IPS-18a (cell line): ENCODE measurements around the gene LRRC28.
A peak's percentile ranks its signal among the peaks of the same experiment; 100 is the strongest.

Experiments
- H3K27ac ChIP-seq: one replicate; pipeline ENCODE4 v1.5.1; 2013; ENCODE audit warnings: low read length
- H3K27me3 ChIP-seq: one replicate; pipeline ENCODE4 v1.6.1; 2013; ENCODE audit warnings: mild to moderate bottlenecking, low read length; ENCODE audit not compliant: control insufficient read depth, insufficient read depth
- H3K36me3 ChIP-seq: one replicate; pipeline ENCODE4 v1.6.1; 2013; ENCODE audit warnings: low read depth, low read length; ENCODE audit not compliant: control insufficient read depth
- H3K4me1 ChIP-seq: one replicate; pipeline ENCODE4 v1.6.1; 2013; ENCODE audit warnings: low read depth, low read length; ENCODE audit not compliant: control insufficient read depth
- H3K4me3 ChIP-seq: one replicate; pipeline ENCODE4 v1.5.1; 2013; ENCODE audit warnings: low read length
- H3K9ac ChIP-seq: one replicate; pipeline ENCODE4 v1.6.1; 2013; ENCODE audit warnings: mild to moderate bottlenecking, low read length, moderate library complexity
- H3K9me3 ChIP-seq: one replicate; pipeline ENCODE4 v1.6.1; 2013; ENCODE audit warnings: low read depth, low read length; ENCODE audit not compliant: control insufficient read depth

The LRRC28 gene

GRCh38 chr15:99252326-99252725 is 1.0 kb downstream of the LRRC28 start:
- no peak overlapping the region for H3K27ac ChIP-seq
- peaks cover 10% of the 10 kb centered on the region for H3K27me3 ChIP-seq
- H3K36me3 ChIP-seq = no peaks in the 10 kb centered on the region
- no peak overlapping the region for H3K9ac ChIP-seq
- H3K9me3 ChIP-seq = no peaks in the 10 kb centered on the region
- peak overlapping the region; percentile 95 for H3K4me3 ChIP-seq
- H3K4me1 ChIP-seq = no peaks in the 10 kb centered on the region

DNA sequence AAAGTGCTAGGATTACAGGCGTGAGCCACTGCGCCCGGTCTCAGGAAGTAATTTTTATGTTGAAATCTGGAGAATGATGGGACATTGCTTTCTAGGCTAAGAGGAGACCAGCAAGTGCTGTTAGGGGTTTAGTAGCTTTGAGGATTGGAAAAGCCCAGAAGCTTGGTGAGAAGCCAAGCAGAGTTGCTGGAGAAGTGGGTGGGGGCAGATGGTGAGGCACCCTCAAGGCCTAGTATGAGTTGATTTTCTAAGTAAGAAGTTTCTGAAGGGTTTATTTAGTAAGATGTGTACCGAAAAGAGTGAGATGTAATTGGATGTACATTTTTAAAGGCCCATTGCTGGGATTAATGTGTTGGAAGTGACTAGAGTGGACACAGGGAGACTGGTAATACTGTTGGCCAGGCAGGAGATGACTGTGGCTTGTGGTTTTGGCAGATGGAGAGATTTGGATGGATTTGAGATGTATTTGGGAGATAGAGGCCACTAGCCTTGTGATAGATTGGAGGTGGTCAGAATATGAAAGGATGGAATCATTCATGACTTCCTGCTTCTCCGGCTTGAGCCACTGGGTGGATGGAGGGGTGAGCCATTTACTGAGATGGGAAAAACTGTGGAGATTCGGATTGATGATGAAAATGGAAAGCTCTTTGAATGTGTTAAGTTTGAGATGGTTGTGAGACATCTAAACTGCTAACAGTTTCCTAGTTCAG is 2.3 kb downstream of the LRRC28 start:
- Histone ChIP-seq H3K4me3 (no peak overlapping the region), H3K27me3 (peaks cover 10% of the 10 kb centered on the region), H3K36me3 (no peaks in the 10 kb centered on the region), H3K27ac (no peak overlapping the region), H3K9ac (no peak overlapping the region), H3K9me3 (no peaks in the 10 kb centered on the region), H3K4me1 (no peaks in the 10 kb centered on the region)

GRCh38 chr15:99257107-99257750 is 5.9 kb downstream of the LRRC28 start:
- H3K9ac ChIP-seq = no peak overlapping the region
- H3K9me3 ChIP-seq = no peaks in the 10 kb centered on the region
- peaks cover 3% of the 10 kb centered on the region for H3K27me3 ChIP-seq
- no peaks in the 10 kb centered on the region for H3K4me1 ChIP-seq
- H3K4me3 ChIP-seq = no peak overlapping the region
- no peak overlapping the region for H3K27ac ChIP-seq
- no peaks in the 10 kb centered on the region for H3K36me3 ChIP-seq

DNA sequence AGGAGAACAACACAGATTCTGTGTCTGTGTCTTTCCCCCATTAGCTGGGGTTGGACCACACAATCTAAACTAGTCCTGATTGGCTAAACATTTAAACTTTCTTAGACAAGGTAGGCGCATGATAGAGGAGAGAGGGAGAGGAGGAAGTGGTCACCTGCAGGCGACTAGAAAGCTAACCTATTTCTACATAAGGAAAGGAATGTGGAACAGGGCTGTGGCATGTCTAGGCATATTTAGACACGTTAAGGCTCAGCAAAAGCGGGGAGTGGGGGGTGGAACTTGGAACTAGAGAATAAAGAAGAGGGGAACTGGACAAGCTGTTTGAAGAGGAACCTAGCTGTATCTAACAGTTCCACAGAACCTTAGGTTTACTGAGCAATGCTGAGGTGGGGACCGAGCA is 12.8 kb downstream of the LRRC28 start:
- Histone ChIP-seq H3K27me3 (no peaks in the 10 kb centered on the region), H3K27ac (no peak overlapping the region), H3K36me3 (no peaks in the 10 kb centered on the region), H3K4me3 (no peak overlapping the region), H3K4me1 (no peaks in the 10 kb centered on the region), H3K9me3 (no peaks in the 10 kb centered on the region), H3K9ac (no peak overlapping the region)

- Histone ChIP-seq H3K4me3 (no peak overlapping the region), H3K4me1 (no peaks in the 10 kb centered on the region), H3K9ac (no peak overlapping the region), H3K27me3 (no peaks in the 10 kb centered on the region), H3K9me3 (no peaks in the 10 kb centered on the region), H3K27ac (no peak overlapping the region), H3K36me3 (no peaks in the 10 kb centered on the region)
Measured at GRCh38 chr15:99265541-99266070, 14.3 kb downstream of the LRRC28 start.

- H3K4me1 ChIP-seq = no peaks in the 10 kb centered on the region
- no peaks in the 10 kb centered on the region for H3K9me3 ChIP-seq
- H3K9ac ChIP-seq = no peak overlapping the region
- H3K36me3 ChIP-seq = no peaks in the 10 kb centered on the region
- H3K4me3 ChIP-seq = no peak overlapping the region
- no peak overlapping the region for H3K27ac ChIP-seq
- H3K27me3 ChIP-seq = no peaks in the 10 kb centered on the region
Measured at GRCh38 chr15:99267957-99268356, 16.7 kb downstream of the LRRC28 start.

- Histone ChIP-seq H3K36me3 (no peaks in the 10 kb centered on the region), H3K27me3 (no peaks in the 10 kb centered on the region), H3K4me1 (no peaks in the 10 kb centered on the region), H3K4me3 (no peak overlapping the region), H3K27ac (no peak overlapping the region), H3K9ac (no peak overlapping the region), H3K9me3 (no peaks in the 10 kb centered on the region)
Measured at GRCh38 chr15:99268431-99268830, 17.1 kb downstream of the LRRC28 start.

- no peak overlapping the region for H3K9ac ChIP-seq
- H3K4me1 ChIP-seq = peaks cover 6% of the 10 kb centered on the region
- no peak overlapping the region for H3K27ac ChIP-seq
- H3K9me3 ChIP-seq = no peaks in the 10 kb centered on the region
- no peak overlapping the region for H3K4me3 ChIP-seq
- H3K27me3 ChIP-seq = no peaks in the 10 kb centered on the region
- H3K36me3 ChIP-seq = no peaks in the 10 kb centered on the region
Measured at GRCh38 chr15:99273801-99274200, 22.5 kb downstream of the LRRC28 start.

DNA sequence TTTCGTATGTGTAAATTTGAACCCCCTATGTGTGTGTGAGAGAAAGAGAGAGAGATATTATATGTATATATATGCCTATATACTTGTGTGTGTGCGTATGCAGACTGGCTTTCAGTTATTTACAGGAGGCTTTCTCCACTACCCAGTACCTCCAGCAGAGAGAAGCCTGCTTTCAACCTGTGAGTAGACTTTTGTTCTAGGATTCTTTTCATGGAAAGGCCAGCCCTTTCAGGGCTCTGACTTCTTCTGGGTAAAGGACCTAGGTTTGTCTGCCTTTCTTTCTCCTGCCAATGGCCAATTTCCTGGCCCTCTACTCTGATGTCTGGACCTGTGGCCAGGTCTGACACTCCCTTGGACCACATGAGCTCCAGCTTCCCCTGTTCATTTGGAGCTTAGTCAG is 23.8 kb downstream of the LRRC28 start:
- Histone ChIP-seq H3K27me3 (no peaks in the 10 kb centered on the region), H3K4me3 (no peak overlapping the region), H3K9me3 (no peaks in the 10 kb centered on the region), H3K9ac (no peak overlapping the region), H3K36me3 (no peaks in the 10 kb centered on the region), H3K27ac (no peak overlapping the region), H3K4me1 (peaks cover 6% of the 10 kb centered on the region)

- H3K4me1 ChIP-seq = peaks cover 6% of the 10 kb centered on the region
- H3K27me3 ChIP-seq = no peaks in the 10 kb centered on the region
- no peak overlapping the region for H3K4me3 ChIP-seq
- no peak overlapping the region for H3K27ac ChIP-seq
- no peak overlapping the region for H3K9ac ChIP-seq
- no peaks in the 10 kb centered on the region for H3K9me3 ChIP-seq
- no peaks in the 10 kb centered on the region for H3K36me3 ChIP-seq
Measured at GRCh38 chr15:99275525-99276128, 24.3 kb downstream of the LRRC28 start.

GRCh38 chr15:99279290-99279689 is 28.0 kb downstream of the LRRC28 start:
- H3K4me1 ChIP-seq = peaks cover 6% of the 10 kb centered on the region
- no peak overlapping the region for H3K9ac ChIP-seq
- H3K27ac ChIP-seq = no peak overlapping the region
- no peak overlapping the region for H3K4me3 ChIP-seq
- H3K9me3 ChIP-seq = no peaks in the 10 kb centered on the region
- H3K27me3 ChIP-seq = no peaks in the 10 kb centered on the region
- H3K36me3 ChIP-seq = no peaks in the 10 kb centered on the region
